ENCODE results near the gene SDK2. TPM values are rescaled to one million over a fixed set of nuclear protein-coding genes. Genes with fewer than 3 reads are reported as not detected.
"Not testable (repeated sequence)": the region's sequence is repeated elsewhere in the genome, so short reads cannot be mapped to it uniquely, and the experiment has no call there.

SDK2 gene
- total RNA-seq, 6 experiments from 2014 or later: 0.11 to 0.46 (median 0.25) TPM

GRCh38 chr17:73376152-73376551 lies 268.1 kb downstream of the SDK2 start:
- DNase-seq: no peak
- 61% methylated on average over 7 of the region's 11 CpGs for WGBS (ENCODE audit: insufficient coverage, low coverage, low lambda C conversion rate, missing lambda C conversion rate)

DNA sequence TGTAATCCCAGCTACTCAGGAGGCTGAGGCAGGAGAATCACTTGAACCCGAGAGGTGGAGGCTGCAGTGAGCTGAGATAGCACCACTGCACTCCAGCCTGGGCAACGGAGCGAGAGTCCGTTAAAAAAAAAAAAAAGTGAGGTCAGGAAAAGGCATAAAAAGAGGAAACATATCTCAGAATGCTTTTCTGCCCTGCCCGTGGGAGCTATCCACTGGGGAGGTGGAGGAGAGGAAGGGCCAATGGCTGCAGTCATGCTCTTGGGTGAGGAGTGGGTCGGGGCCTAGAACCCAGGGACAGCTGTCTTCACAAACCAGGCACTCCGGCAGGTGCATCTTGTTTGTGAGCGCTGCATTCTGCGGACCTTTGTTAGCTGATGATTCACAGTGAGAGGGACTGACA lies 272.4 kb downstream of the SDK2 start:
- intact Hi-C loops (cut with DNase I): no loop called here
- WGBS (ENCODE audit: insufficient coverage, low coverage, low lambda C conversion rate, missing lambda C conversion rate): 30% methylated on average over 5 of the region's 9 CpGs
- ATAC-seq: no peak
- Histone ChIP-seq H3K4me3 (no peak overlapping the region), H3K27ac (no peak overlapping the region), H3K9me3 (no peaks in the 10 kb centered on the region), H3K27me3 (no peaks in the 10 kb centered on the region), H3K36me3 (no peaks in the 10 kb centered on the region), H3K4me1 (no peaks in the 10 kb centered on the region)
- TF ChIP-seq, protein P1, sequence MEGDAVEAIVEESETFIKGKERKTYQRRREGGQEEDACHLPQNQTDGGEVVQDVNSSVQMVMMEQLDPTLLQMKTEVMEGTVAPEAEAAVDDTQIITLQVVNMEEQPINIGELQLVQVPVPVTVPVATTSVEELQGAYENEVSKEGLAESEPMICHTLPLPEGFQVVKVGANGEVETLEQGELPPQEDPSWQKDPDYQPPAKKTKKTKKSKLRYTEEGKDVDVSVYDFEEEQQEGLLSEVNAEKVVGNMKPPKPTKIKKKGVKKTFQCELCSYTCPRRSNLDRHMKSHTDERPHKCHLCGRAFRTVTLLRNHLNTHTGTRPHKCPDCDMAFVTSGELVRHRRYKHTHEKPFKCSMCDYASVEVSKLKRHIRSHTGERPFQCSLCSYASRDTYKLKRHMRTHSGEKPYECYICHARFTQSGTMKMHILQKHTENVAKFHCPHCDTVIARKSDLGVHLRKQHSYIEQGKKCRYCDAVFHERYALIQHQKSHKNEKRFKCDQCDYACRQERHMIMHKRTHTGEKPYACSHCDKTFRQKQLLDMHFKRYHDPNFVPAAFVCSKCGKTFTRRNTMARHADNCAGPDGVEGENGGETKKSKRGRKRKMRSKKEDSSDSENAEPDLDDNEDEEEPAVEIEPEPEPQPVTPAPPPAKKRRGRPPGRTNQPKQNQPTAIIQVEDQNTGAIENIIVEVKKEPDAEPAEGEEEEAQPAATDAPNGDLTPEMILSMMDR (IDR thresholded peaks at IDR 0.05): no peak
- no peak for TF ChIP-seq POLR2A (IDR thresholded peaks at IDR 0.05)
- no peak for DNase-seq

More at GRCh38 chr17:73376152-73376551, 268.1 kb downstream of the SDK2 start:
- Histone ChIP-seq H3K9me3 (no peaks in the 10 kb centered on the region), H3K36me3 (no peaks in the 10 kb centered on the region), H3K4me3 (no peak overlapping the region), H3K27me3 (no peaks in the 10 kb centered on the region), H3K4me1 (no peaks in the 10 kb centered on the region), H3K27ac (no peak overlapping the region)
- intact Hi-C loops (cut with DNase I): no loop called here
- TF ChIP-seq, protein P1 (IDR thresholded peaks at IDR 0.05): no peak
- no peak for TF ChIP-seq POLR2A (IDR thresholded peaks at IDR 0.05)
- ATAC-seq: no peak

GRCh38 chr17:73371285-73371684 lies 273.0 kb downstream of the SDK2 start:
- no peaks in the 10 kb centered on the region for H3K36me3 ChIP-seq
- H3K4me1 ChIP-seq: no peaks in the 10 kb centered on the region
- H3K27me3 ChIP-seq: no peaks in the 10 kb centered on the region
- DNase-seq (no peak), ATAC-seq (no peak)
- no peak for TF ChIP-seq POLR2A (IDR thresholded peaks at IDR 0.05)
- TF ChIP-seq, protein P1 (IDR thresholded peaks at IDR 0.05): no peak
- H3K27ac ChIP-seq: no peak overlapping the region
- WGBS (ENCODE audit: insufficient coverage, low coverage, low lambda C conversion rate, missing lambda C conversion rate): 35% methylated on average over 6 of the region's 6 CpGs
- intact Hi-C loops (cut with DNase I): no loop called here
- H3K4me3 ChIP-seq: no peak overlapping the region
- H3K9me3 ChIP-seq: no peaks in the 10 kb centered on the region

DNA sequence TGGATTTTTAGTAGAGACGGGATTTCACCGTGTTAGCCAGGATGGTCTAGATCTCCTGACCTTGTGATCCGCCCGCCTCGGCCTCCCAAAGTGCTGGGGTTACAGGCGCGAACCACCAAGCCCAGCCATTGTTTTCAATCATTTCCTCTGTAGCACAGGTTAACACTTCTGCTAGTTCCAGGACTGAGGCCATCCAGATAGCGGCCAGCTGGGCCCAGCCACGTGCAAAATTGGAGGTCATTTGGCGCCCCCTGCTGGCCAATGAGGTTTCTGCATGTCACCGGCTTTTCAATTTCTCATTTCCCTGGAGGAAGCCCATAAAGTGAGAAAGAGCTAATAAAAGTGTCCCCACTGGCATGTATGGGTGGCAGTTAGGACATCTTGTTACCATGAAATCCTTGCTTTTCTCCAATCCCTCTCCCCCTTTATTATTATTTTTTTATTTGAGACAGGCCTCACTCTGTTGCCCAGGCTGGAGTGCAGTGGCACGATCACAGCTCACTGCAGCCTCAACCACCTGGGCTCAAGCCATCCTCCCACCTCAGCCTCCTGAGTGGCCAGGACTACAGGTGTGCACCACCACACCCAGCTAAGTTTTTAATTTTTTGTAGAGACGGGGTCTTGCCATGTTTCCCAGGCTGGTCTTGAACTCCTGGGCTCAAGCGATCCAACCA lies 274.3 kb downstream of the SDK2 start:
- TF ChIP-seq, protein P1 (IDR thresholded peaks at IDR 0.05): peak; percentile 85 to 96 (median 92)
- not testable (repeated sequence) for H3K27me3 ChIP-seq, H3K9me3 ChIP-seq, H3K36me3 ChIP-seq, H3K4me3 ChIP-seq, H3K27ac ChIP-seq, H3K4me1 ChIP-seq
- 29% methylated on average over 14 of the region's 14 CpGs for WGBS (ENCODE audit: insufficient coverage, low coverage, low lambda C conversion rate, missing lambda C conversion rate)
- peak; percentile 82 to 86 (median 82) for DNase-seq
- peak; percentile 81 to 94 (median 90) for ATAC-seq
- intact Hi-C loops (cut with DNase I): loop anchor here (5.0 to 10.0 kb wide), 2 partner anchors 55 to 113 kb away; partner anchors contain the start of gene CDC42EP4 (in 1 of the 2)

All from right lobe of liver (tissue), 6 donors.